MM.1S (cell line): Measurements from ENCODE around the gene PAOX.

Experiments
- DNase-seq: peaks from one replicate; pipeline ENCODE4 v3.0.0-alpha.2; 2015
- H2AFZ ChIP-seq: fragments of 300-600 bp; sonication (generic); 2 replicates; pipeline ENCODE4 v1.6.0; 2016; ENCODE audit warnings: antibody characterized with exemption, low read length
- H3F3A ChIP-seq: fragments of 300-600 bp; sonication (generic); 2 replicates; pipeline ENCODE4 v1.6.1; 2016; ENCODE audit warnings: mild to moderate bottlenecking, antibody characterized with exemption, low read length, moderate library complexity, mixed read lengths; ENCODE audit not compliant: insufficient read depth
- H3K27ac ChIP-seq: fragments of 300-600 bp; sonication (generic); 2 replicates; pipeline ENCODE4 v1.5.1; 2016; ENCODE audit warnings: mild to moderate bottlenecking, low read length
- H3K27me3 ChIP-seq: fragments of 300-600 bp; sonication (generic); replicated peaks from 2 replicates; pipeline ENCODE4 v1.6.0; 2016; ENCODE audit warnings: low read length; ENCODE audit not compliant: insufficient read depth
- H3K36me3 ChIP-seq: fragments of 300-600 bp; sonication (generic); replicated peaks from 2 replicates; pipeline ENCODE4 v1.6.1; 2016; ENCODE audit warnings: mild to moderate bottlenecking, low read length, mixed read lengths; ENCODE audit not compliant: insufficient read depth
- H3K4me1 ChIP-seq: fragments of 300-600 bp; sonication (generic); 2 replicates; pipeline ENCODE4 v1.6.1; 2016; ENCODE audit warnings: low read length, mixed read lengths
- H3K4me2 ChIP-seq: fragments of 300-600 bp; sonication (generic); 2 replicates; pipeline ENCODE4 v1.6.0; 2016; ENCODE audit warnings: low read depth, low read length
- H3K4me3 ChIP-seq: fragments of 300-600 bp; sonication (generic); 2 replicates; pipeline ENCODE4 v1.5.1; 2016; ENCODE audit warnings: low read length, mixed read lengths
- H3K79me2 ChIP-seq: fragments of 300-600 bp; sonication (generic); 2 replicates; pipeline ENCODE4 v1.6.1; 2016; ENCODE audit warnings: mixed run types, low read length, mixed read lengths
- H3K9ac ChIP-seq: fragments of 300-600 bp; sonication (generic); 2 replicates; pipeline ENCODE4 v1.6.1; 2016; ENCODE audit warnings: low read length, mixed read lengths
- H3K9me2 ChIP-seq: fragments of 300-600 bp; sonication (generic); replicated peaks from 2 replicates; pipeline ENCODE4 v1.6.1; 2016; ENCODE audit warnings: mild to moderate bottlenecking, low read length, mixed read lengths; ENCODE audit not compliant: insufficient read depth
- H3K9me3 ChIP-seq: fragments of 300-600 bp; sonication (generic); replicated peaks from 2 replicates; pipeline ENCODE4 v1.6.1; 2016; ENCODE audit warnings: mild to moderate bottlenecking, low read length, mixed read lengths; ENCODE audit not compliant: insufficient read depth
- H4K20me1 ChIP-seq: fragments of 300-600 bp; sonication (generic); 2 replicates; pipeline ENCODE4 v1.6.1; 2016; ENCODE audit warnings: mild to moderate bottlenecking, low read length, moderate library complexity, mixed read lengths; ENCODE audit not compliant: insufficient read depth
- CTCF ChIP-seq: fragments of 300-600 bp; sonication (generic); IDR thresholded peaks from 2 replicates; pipeline ENCODE4 v1.5.1; 2016; ENCODE audit warnings: antibody characterized with exemption, low read length, mixed read lengths
- EZH2 ChIP-seq: fragments of 300-600 bp; sonication (generic); optimal IDR thresholded peaks from 2 replicates; pipeline ENCODE3; 2017; ENCODE audit warnings: low read depth, mild to moderate bottlenecking, antibody characterized with exemption, low read length, mixed read lengths
- EZH2phosphoT487 ChIP-seq: fragments of 300-600 bp; sonication (generic); IDR thresholded peaks from 2 replicates; pipeline ENCODE4 v1.6.1; 2018; ENCODE audit warnings: antibody characterized with exemption, low read length

The PAOX gene

DNA sequence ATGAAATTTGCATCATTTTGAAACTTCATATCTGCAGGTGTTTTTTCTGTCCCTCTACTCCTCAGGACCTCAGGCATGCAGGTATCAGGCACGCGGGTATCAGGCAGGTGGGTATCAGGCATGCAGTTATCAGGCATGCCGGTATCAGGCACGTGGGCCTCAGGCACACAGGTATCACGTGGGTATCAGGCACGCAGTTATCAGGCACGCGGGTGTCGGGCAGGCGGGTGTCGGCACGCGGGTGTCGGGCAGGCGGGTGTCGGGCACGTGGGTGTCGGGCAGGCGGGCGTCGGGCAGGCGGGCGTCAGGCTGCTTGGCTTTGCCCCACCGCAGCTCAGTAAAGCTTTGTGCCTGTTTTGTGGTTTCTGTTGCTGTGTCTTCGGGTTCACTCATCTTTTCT is 36.7 kb downstream of the PAOX start:
- no peak overlapping the region for H3K27ac ChIP-seq
- H2AFZ ChIP-seq: no peak overlapping the region
- no peaks in the 10 kb centered on the region for H3K9me2 ChIP-seq
- no peak overlapping the region for H3K4me3 ChIP-seq
- H4K20me1 ChIP-seq: no peaks in the 10 kb centered on the region
- no peaks in the 10 kb centered on the region for H3F3A ChIP-seq
- no peak overlapping the region for H3K4me2 ChIP-seq
- DNase-seq: no peak
- no peak for TF ChIP-seq EZH2
- TF ChIP-seq CTCF: no peak
- H3K27me3 ChIP-seq: no peaks in the 10 kb centered on the region
- no peaks in the 10 kb centered on the region for H3K4me1 ChIP-seq
- no peak overlapping the region for H3K9ac ChIP-seq
- peaks cover 11% of the 10 kb centered on the region; the same call in 1 of the 2 replicates for H3K36me3 ChIP-seq
- H3K9me3 ChIP-seq: no peaks in the 10 kb centered on the region
- H3K79me2 ChIP-seq: peaks cover 22% of the 10 kb centered on the region

- Histone ChIP-seq H3K4me3 (no peak overlapping the region), H3K79me2 (no peaks in the 10 kb centered on the region; the same call in 1 of the 2 replicates), H3K9me2 (no peaks in the 10 kb centered on the region), H3K36me3 (no peaks in the 10 kb centered on the region), H3K4me2 (no peak overlapping the region), H3F3A (no peaks in the 10 kb centered on the region), H2AFZ (no peak overlapping the region), H4K20me1 (no peaks in the 10 kb centered on the region), H3K9ac (no peak overlapping the region), H3K4me1 (no peaks in the 10 kb centered on the region), H3K27me3 (no peaks in the 10 kb centered on the region), H3K27ac (no peak overlapping the region), H3K9me3 (no peaks in the 10 kb centered on the region)
- TF ChIP-seq EZH2phosphoT487 (no peak), EZH2 (no peak), CTCF (no peak)
- DNase-seq: no peak
Observed at GRCh38 chr10:133418289-133418993, 39.4 kb downstream of the PAOX start.

DNA sequence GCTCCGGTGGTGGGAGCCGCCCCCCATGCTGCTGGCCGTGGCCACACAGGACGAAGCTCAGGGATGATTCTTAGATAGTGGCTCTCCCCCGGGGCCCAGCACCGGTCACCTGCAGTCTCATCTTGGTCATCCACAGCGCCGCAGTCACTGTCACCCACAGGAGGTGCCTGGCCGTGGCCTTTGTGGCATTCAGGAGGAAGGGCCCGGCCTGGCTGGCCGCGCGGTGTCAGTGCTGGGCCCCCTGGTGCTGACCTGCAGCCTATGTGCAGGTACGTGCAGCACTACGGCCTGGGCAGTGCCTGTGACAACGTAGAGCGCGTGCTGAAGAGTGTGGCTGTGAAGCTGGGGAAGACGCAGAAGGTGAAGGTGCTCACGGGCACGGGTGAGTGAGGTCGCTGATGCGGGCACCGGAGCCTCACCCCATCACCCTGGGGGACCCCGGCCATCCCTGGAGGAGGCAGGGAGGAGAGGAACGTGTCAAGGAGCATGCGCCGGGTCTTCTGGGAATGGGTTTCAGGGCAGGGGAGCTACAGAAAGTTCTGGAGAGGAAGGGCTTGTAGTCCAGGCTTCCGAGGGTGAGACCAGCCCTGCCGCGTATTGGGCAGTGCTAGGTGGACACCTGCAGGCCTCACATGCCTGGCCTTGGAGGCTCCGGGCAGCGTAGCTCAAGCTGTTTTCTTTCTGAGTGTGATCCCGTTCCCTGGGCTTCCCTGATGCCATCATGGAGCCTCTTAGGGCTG is 40.3 kb downstream of the PAOX start:
- TF ChIP-seq CTCF (no peak), EZH2 (no peak), EZH2phosphoT487 (no peak)
- Histone ChIP-seq H3K36me3 (no peaks in the 10 kb centered on the region), H3K27ac (no peak overlapping the region)

More for the DNA sequence above, 40.3 kb downstream of the PAOX start:
- Histone ChIP-seq H3K9ac (no peak overlapping the region), H2AFZ (no peak overlapping the region), H3K4me1 (no peaks in the 10 kb centered on the region), H3K79me2 (no peaks in the 10 kb centered on the region; the same call in 1 of the 2 replicates), H4K20me1 (no peaks in the 10 kb centered on the region), H3K4me2 (no peak overlapping the region), H3K9me2 (no peaks in the 10 kb centered on the region), H3K27me3 (no peaks in the 10 kb centered on the region), H3K9me3 (no peaks in the 10 kb centered on the region), H3F3A (no peaks in the 10 kb centered on the region), H3K4me3 (no peak overlapping the region)
- no peak for DNase-seq
